GM18861 (cell line): ENCODE data around the gene VEPH1.
"Not testable (repeated sequence)": the region's sequence is repeated elsewhere in the genome, so short reads cannot be mapped to it uniquely, and the experiment has no call there.

Source experiments
- ATAC-seq: cut with Tn5 transposase; IDR thresholded peaks from one replicate; pipeline ENCODE4 v1.9.1; 2021; ENCODE audit not compliant: unreplicated experiment

VEPH1 gene

GRCh38 chr3:157354254-157354653 lies 149.0 kb downstream of the VEPH1 start:
- ATAC-seq = no peak

DNA sequence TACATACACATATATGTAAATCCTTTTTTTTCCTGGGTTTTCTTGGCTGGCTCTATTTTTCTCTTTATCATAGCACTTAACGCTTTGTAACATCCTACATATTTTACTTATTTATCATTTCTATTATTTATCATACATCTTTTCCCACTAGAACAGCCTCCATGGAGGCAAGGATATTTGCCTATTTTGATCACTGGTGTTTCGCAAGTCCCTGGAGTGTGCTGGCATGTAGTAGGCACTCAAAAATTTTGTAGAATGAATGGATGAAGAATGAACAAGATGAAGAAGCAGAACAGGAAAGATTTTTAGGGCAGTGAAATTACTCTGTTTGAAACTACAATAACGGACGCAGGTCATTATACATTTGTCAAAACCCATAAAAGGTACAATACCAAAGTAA lies 149.6 kb downstream of the VEPH1 start:
- no peak for ATAC-seq

GRCh38 chr3:157351981-157352380 lies 151.2 kb downstream of the VEPH1 start:
- no peak for ATAC-seq

DNA sequence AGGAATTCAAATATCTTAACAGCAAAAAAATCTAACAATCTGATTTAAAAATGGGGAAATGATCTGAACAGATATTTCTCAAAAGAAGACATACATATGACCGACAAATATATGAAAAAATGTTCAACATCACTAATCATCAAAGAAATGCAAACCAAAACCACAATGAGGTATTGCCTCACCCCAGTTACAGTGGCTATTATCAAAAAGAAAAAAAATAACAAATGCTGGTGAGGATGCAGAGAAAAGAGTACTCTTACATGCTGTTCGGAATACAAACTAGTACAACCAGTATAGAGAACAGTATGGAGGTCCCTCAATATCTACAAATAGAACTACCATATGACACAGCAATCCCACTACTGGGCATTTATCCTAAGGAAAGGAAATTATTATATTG lies 152.6 kb downstream of the VEPH1 start:
- ATAC-seq = not testable (repeated sequence)

GRCh38 chr3:157348304-157349075 lies 154.7 kb downstream of the VEPH1 start:
- ATAC-seq = not testable (repeated sequence)

DNA sequence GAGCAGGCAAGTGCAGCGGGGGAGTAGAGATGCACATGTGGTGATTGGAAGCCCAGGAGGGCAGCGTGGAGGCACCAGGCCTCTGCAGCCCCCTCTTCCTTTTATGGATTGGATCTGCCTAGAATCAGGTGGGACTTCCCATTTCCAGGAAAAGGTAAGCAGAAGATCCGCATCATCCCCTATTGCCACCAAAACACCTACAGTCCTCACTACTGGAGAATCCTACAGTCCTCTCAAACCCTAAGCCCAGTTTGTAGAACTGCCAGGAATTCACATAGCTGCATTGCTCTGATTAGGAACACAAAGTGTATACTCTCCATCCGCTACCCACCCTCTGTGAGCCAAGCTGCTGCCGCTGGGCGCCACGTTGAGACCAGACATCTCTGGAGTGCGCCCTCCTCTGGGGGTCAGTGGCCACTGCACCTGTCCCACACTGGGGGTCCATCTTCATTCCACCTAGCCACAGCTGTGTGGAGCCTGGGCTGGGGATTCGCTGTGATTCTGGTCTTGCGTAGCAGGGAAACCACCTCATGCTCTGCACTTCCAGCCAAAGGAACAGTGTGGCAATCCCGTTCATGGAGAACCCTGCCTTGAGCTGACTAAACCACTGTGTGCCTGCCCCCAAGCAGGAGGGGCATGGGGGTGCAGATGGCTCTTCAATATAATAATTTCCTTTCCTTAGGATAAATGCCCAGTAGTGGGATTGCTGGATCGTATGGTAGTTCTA lies 155.5 kb downstream of the VEPH1 start:
- ATAC-seq = no peak

DNA sequence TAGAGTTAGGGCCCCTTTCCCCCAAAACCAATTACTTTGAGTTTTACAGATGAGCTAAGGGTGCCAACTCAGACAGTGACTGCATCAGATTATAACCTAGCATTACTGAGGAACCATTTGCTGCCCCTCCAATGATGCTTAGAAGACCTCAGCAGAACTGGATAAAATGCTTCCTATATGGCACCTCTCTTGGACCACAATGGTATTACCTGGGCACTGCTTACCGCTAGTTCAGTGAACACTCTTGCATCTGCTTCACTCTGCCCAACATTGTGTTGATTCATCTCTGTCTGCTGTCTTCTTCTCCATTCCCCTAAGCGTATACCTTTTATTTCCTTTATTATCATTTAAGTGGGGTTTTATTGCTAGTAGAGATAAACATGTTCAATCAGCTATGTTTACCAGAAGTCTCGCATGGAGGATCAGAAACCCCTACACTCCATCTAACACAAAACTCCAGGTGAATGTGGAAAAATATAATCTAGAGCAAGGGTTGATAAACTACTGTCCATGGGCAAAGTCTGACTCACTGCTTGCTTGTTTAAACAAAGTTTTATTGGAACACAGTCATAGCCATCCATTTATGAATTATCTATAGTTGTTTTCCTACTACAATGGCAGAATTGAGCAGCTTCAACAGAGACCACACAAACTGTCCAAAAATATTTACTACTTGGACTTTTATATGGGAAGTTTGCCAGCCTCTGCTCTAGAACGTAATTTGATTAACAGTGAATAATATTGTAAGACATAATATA lies 166.8 kb downstream of the VEPH1 start:
- ATAC-seq = no peak

DNA sequence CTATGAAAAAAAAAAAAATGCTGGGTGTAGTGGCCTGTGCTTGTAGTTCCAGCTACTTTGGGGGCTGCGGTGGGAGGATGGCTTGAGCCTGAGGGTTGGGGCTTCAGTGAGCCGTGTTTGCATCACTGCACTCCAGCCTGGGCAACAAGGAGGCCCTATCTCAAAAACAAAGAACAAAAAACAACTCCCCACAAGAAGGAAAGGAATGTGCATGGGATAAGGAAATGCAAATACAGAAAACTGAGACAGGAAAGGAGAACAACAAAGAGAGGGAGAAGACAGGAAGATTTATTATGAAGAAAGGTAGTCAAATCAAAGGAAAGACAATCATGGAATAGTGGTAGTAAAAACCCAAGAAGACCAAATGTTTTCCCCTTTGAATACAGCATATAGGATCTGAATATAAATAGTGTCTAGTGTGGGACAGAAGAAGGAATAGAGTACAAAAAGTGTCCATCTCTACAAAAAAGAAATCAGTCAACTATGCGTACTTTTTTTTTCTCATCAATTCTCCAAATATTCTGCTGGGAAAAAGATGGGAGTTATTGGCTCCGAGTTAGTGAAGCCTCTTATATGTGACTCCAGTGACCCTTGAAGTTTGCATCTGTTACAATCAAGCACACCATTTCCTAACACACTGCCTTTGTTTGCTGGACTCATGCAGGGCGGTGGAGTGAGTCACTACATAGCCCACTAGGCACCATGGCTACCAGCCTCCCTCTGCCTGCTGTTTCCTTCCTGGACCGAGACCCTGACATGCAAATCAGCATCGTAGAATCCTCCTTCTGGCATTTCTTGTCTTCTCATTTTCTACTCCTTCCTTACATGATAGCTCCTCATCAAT lies 167.8 kb downstream of the VEPH1 start:
- no peak for ATAC-seq

DNA sequence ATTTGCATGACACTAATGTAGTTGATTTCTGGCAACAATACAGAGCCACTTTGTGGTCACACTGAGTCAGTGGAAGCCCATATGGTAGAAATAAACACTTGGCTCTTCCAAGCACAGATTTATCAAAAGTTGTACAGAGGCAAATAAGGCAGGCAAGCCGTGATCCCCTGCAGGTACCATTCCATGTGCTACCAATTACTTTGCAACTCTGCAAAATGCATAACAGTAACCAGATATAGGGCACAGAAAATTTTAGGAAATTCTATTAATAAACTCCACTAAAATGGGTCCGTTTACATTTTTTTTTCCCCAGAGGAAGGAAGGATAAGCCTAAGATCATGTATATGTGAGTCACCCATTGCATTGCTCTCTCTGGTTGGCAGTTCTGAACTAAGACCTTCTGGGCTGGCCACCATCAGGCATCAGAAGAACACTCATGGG lies 169.6 kb downstream of the VEPH1 start:
- no peak for ATAC-seq

DNA sequence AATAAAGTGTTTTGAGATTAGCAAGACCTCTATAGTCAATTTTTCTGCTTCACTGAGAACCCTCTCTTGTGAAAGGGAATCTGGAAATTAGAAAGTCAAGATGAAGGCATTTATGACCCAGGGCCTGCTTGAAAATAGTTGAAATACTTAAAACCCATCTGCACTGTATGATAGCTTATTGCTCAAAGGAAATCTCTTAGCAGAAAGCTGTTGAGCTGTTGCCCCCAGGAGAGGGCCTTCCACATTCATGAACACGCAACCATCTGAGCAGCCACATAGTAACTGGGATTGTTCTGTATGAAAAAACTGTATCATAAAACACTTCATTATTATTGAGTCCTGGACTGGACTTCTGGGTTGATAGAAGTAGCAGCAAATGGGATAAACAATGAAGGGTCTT lies 173.0 kb downstream of the VEPH1 start:
- no peak for ATAC-seq

DNA sequence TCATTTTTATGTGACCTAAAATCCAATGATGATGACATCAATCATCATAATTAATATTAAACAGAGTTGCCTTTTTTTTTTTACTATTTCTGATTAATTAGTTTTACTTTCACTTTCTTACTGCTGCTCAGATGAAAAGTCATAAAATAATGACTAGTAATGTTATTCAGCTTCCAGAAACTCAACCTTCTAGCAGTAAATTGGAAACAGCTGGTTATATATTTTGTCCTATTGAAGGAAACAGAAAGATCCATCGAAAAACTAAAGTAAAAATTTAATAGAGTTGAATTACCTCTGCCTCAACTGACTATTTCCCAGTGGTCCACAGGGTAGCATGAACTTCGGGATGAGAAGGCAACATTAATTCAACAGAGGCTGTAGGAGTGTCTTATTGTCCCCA lies 173.7 kb downstream of the VEPH1 start:
- ATAC-seq = no peak

DNA sequence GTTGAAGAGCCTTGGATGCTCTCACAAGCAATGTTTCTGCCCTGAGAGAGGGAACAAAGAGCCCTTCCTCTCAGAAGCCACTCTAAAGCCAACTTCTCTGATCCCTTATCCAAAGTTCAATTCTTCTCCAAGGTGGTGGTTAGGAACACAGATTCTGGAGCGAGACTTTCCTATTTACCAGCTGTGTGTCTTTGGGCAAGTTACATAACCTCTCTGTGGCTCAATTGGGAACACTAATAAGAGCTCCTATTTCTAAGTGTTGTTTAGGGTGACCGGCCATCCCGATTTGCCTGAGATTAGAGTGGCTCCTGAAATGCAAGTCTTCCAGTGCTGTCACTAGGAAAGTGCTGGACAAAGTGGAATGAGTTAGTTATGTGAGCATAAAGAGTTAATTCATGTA lies 175.4 kb downstream of the VEPH1 start:
- no peak for ATAC-seq

- no peak for ATAC-seq
Observed at GRCh38 chr3:157327018-157327417, 176.2 kb downstream of the VEPH1 start.

DNA sequence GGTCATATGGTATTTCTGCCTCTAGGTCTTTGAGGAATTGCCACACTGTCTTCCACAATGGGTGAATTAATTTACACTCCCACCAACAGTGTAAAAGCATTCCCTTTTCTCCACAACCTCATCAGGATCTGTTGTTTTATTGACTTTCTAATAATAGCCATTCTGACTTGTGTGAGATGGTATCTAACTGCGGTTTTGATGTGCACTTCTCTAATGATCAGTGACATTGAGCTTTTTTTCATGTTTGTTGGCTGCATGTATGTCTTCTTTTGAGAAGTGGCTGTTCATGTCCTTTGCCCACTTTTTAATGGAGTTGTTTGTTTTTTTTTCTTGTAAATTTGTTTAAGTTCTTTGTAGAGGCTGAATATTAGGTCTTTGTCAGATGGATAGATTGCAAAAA lies 178.3 kb downstream of the VEPH1 start:
- ATAC-seq = not testable (repeated sequence)

DNA sequence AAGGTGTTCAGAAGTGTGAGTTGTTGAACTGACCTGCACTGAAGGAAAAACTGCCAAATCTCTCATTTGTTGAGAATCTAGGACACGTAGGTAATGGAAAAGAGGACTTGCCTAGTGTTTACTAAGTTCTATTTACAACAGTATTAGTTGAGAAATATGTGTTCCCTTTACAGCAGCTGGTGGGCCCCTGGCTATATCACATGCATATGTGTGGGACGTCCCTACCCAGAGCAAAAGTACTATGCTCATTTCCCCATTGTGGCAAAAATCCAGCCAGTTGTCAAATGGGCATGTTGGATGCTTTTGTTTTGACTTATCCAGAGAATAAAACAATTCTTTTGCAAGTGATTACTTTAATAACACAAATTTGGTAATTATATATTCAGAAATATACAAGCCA lies 179.9 kb downstream of the VEPH1 start:
- no peak for ATAC-seq

GRCh38 chr3:157319672-157320071 lies 183.5 kb downstream of the VEPH1 start:
- ATAC-seq = no peak

DNA sequence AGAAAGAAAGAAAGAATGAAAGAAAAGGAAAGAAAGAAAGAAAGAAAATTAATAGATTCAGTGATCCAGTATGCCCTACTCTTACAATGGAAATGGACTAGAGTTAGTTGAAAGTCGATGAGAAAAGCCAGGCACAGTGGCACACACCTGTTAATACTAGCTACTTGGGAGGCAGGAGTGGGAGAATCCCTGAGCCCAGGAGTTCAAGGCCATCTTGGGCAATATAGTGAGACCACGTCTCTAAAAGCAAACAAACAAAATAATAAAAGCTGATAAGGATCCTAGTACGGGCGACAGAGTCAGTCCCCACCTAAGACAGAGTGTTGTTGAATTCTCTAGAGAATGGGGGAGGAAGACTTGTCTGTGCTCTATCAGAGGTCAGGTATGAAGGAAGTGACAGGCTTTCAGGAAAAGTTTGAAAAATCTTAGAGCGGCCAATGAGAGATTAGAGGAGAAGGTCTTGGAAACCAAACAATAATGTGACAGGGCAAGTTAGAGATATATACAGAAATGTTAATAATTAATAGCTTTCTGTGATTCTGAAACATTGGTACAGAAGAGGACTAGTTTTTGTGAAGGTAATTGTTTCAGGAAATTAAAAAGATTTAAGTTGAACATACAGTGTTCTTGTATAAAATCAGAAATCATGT lies 184.5 kb downstream of the VEPH1 start:
- no peak for ATAC-seq

GRCh38 chr3:157317895-157318294 lies 185.3 kb downstream of the VEPH1 start:
- ATAC-seq = no peak

- no peak for ATAC-seq
Observed at GRCh38 chr3:157313186-157313585, 190.0 kb downstream of the VEPH1 start.

GRCh38 chr3:157312376-157312745 lies 190.9 kb downstream of the VEPH1 start:
- ATAC-seq = no peak
